Type B pancreatic cell (in vitro differentiated cells): ENCODE measurements around the gene EFCAB7. TPM values are rescaled to one million over a fixed set of nuclear protein-coding genes. Genes with fewer than 3 reads are reported as not detected.

Experiments
- DNase-seq: peaks from one replicate; pipeline ENCODE4 v3.0.0; 2021; ENCODE audit warnings: mixed read lengths; ENCODE audit not compliant: unreplicated experiment; ENCODE audit errors: extremely low spot score
- H3K27ac Mint-ChIP-seq: 2 replicates; pipeline ENCODE4 v1.8.0; 2021; ENCODE audit warnings: mild to moderate bottlenecking, mixed read lengths
- H3K27me3 Mint-ChIP-seq: 2 replicates; pipeline ENCODE4 v1.8.0; 2021; ENCODE audit warnings: mixed read lengths
- H3K36me3 Mint-ChIP-seq: 2 replicates; pipeline ENCODE4 v1.8.0; 2021; ENCODE audit warnings: mixed read lengths
- H3K4me1 Mint-ChIP-seq: one replicate; pipeline ENCODE4 v1.8.0; 2021; ENCODE audit warnings: mixed read lengths; ENCODE audit not compliant: unreplicated experiment
- H3K4me3 Mint-ChIP-seq: 2 replicates; pipeline ENCODE4 v1.8.0; 2021; ENCODE audit warnings: mild to moderate bottlenecking, mixed read lengths
- H3K9me3 Mint-ChIP-seq: 2 replicates; pipeline ENCODE4 v1.8.0; 2021; ENCODE audit warnings: mixed read lengths
- total RNA-seq: library from RNA; stranded (reverse); gene quantifications from 2 replicates; pipeline ENCODE4 v1.2.1, GENCODE V29; 2021; ENCODE audit warnings: low replicate concordance
- TF ChIP-seq, protein P1 (sequence below): fragments of 200-600 bp; sonication (generic); conservative IDR thresholded peaks from 2 replicates; pipeline ENCODE4 v1.5.0; 2021; ENCODE audit warnings: antibody characterized with exemption, mild to moderate bottlenecking

Gene EFCAB7
- total RNA-seq, 1 donor from 2014 or later = 10.2 TPM

DNA sequence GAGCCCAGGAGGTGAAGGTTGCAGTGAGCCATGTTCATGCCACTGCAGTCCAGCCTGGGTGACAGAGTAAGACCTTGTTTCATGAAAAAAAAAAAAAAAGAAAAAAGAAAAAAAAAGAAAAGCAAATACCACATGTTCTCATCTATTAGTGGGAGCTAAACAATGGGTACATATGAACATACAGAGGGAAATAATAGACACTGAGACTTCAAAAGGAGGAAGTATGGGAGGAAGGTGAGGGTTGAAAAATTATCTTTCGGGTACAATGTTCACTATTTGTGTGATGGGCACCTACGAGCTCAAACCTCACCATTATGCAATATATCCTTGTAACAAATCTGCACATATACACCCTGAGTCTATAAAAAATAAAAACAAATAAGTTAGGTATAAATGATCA, 6.7 kb upstream of the EFCAB7 start:
- no peak for DNase-seq
- H3K27me3 Mint-ChIP-seq = no peaks in the 10 kb centered on the region
- TF ChIP-seq, protein P1, sequence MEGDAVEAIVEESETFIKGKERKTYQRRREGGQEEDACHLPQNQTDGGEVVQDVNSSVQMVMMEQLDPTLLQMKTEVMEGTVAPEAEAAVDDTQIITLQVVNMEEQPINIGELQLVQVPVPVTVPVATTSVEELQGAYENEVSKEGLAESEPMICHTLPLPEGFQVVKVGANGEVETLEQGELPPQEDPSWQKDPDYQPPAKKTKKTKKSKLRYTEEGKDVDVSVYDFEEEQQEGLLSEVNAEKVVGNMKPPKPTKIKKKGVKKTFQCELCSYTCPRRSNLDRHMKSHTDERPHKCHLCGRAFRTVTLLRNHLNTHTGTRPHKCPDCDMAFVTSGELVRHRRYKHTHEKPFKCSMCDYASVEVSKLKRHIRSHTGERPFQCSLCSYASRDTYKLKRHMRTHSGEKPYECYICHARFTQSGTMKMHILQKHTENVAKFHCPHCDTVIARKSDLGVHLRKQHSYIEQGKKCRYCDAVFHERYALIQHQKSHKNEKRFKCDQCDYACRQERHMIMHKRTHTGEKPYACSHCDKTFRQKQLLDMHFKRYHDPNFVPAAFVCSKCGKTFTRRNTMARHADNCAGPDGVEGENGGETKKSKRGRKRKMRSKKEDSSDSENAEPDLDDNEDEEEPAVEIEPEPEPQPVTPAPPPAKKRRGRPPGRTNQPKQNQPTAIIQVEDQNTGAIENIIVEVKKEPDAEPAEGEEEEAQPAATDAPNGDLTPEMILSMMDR = no peak
- peaks cover 5% of the 10 kb centered on the region for H3K9me3 Mint-ChIP-seq
- no peaks in the 10 kb centered on the region for H3K4me1 Mint-ChIP-seq
- H3K4me3 Mint-ChIP-seq = no peak overlapping the region
- peaks cover 7% of the 10 kb centered on the region for H3K36me3 Mint-ChIP-seq
- H3K27ac Mint-ChIP-seq = no peak overlapping the region

DNA sequence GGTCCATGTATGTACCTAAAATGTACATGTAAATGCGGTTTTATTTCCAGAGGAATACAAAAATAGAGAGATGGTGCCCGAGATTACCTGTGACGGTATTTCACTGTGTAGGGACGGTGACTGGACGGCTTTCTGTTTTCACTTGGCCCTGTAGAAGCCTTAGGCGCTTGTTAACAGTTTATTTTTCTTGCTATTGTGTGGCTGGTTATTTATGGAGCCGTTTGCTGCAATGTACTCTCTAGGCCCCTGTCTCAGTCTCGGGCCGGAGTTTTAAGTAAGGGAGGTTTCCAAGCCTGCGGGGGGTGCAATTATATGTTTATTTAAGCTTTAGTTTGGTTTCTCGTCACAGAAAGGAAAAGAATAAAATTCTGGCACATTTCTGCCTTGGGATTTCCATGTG, 413 bp downstream of the EFCAB7 start:
- no peaks in the 10 kb centered on the region for H3K27me3 Mint-ChIP-seq
- no peaks in the 10 kb centered on the region for H3K9me3 Mint-ChIP-seq
- no peak for DNase-seq
- H3K36me3 Mint-ChIP-seq = no peaks in the 10 kb centered on the region
- TF ChIP-seq, protein P1 = no peak
- peak overlapping the region; percentile 96 for H3K27ac Mint-ChIP-seq
- peak overlapping the region; percentile 96 for H3K4me3 Mint-ChIP-seq
- H3K4me1 Mint-ChIP-seq = peaks cover 5% of the 10 kb centered on the region

DNA sequence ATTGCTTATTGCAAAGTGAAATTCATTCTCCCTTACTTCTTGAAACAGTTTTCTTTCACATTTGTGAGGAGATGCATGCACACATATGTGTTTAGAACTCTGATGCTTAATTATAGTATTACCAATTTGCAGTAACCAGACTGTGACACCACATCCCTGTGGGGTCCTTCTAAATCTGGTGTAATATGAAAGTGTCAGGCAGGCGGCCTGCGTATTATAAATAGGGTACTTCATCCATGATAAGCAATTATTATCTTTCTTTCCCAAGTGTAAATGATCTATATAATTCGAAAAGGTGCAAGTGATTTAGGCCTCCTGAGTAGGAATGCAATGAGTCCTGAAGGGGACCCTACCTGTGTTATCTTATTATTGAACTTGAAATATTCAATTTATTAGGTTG, 876 bp downstream of the EFCAB7 start:
- H3K27me3 Mint-ChIP-seq = no peaks in the 10 kb centered on the region

DNA sequence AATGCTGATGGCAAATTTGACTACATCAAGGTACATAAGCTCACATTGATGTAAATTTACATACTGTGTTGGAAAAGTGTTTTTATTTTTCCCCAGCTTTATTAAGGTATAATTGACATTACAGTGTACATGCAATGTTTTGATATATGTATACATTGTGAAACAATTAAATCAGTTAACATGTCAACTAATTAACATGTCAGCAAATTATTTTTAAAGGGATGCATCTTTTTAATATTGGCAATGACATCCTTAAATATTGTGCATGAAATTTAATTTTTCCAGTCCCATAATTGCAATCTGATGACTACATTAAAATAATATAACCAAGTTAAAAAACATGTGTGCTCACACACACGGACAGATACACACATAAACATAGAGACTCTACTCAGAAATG, 9.4 kb downstream of the EFCAB7 start:
- Mint-ChIP-seq H3K4me1 (no peaks in the 10 kb centered on the region), H3K27me3 (no peaks in the 10 kb centered on the region), H3K27ac (no peak overlapping the region), H3K36me3 (no peaks in the 10 kb centered on the region), H3K4me3 (no peak overlapping the region), H3K9me3 (no peaks in the 10 kb centered on the region)
- DNase-seq = no peak
- TF ChIP-seq, protein P1 = no peak

More for the DNA sequence above, 876 bp downstream of the EFCAB7 start:
- Mint-ChIP-seq H3K27ac (peak overlapping the region; percentile 96), H3K36me3 (no peaks in the 10 kb centered on the region), H3K4me3 (peak overlapping the region; percentile 96), H3K9me3 (no peaks in the 10 kb centered on the region), H3K4me1 (peaks cover 5% of the 10 kb centered on the region)
- TF ChIP-seq, protein P1 = no peak
- DNase-seq = no peak

DNA sequence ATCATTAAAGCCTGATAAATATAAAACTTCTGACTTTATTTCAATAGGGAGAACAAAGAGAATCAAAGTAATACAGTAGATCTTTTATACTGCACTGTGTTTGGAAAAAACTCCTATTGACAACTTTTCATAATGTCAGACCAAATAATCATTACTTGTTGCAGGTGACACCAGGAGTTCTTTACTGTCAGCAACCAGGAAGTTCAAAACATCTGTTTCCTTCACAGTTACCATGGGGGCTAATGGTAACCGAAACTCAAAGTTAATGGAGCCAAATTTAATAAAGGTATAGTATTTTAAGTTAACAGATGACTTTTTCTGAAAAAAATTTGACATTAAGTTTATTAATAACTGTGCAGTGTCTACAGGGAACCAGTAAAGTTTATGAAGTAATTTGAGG, 10.6 kb downstream of the EFCAB7 start:
- H3K4me3 Mint-ChIP-seq = no peak overlapping the region
- no peak overlapping the region for H3K27ac Mint-ChIP-seq
- no peaks in the 10 kb centered on the region for H3K36me3 Mint-ChIP-seq
- DNase-seq = no peak
- H3K9me3 Mint-ChIP-seq = no peaks in the 10 kb centered on the region
- no peaks in the 10 kb centered on the region for H3K4me1 Mint-ChIP-seq
- H3K27me3 Mint-ChIP-seq = no peaks in the 10 kb centered on the region
- TF ChIP-seq, protein P1 = no peak

DNA sequence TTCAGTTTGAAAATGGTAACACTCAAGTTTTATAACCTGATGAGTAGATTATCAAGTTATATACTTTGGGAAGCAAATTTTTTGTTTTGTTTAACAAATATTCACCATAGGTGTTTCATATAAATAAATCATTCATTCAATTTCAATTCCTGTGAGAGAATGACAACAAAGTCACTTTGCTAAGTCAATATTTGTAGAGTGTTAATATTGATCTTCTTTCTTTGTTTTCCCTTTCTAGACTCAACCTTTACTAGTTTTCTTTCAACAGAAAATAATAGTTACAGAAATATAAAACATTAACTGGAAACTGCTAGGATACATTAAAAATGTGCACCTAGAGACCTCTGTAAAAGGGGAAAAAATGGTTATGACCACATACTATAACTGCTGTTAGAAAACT, 11.1 kb downstream of the EFCAB7 start:
- Mint-ChIP-seq H3K36me3 (no peaks in the 10 kb centered on the region), H3K4me1 (no peaks in the 10 kb centered on the region), H3K9me3 (no peaks in the 10 kb centered on the region), H3K4me3 (no peak overlapping the region), H3K27me3 (no peaks in the 10 kb centered on the region), H3K27ac (no peak overlapping the region)
- TF ChIP-seq, protein P1 = no peak
- no peak for DNase-seq
